Fibroblast of pulmonary artery (primary cell): ENCODE measurements around the gene MAD2L1.

Experiments used
- DNase-seq: peaks from one replicate; pipeline ENCODE4 v3.0.0-alpha.2; 2010; ENCODE audit warnings: low read depth
- H3K4me3 ChIP-seq: replicated peaks from 2 replicates; pipeline ENCODE4 v1.5.1; 2011; ENCODE audit warnings: low read depth, mild to moderate bottlenecking, control low read depth, low read length, moderate library complexity
- TF ChIP-seq, protein P1 (sequence below): IDR thresholded peaks from 2 replicates; pipeline ENCODE4 v1.5.1; 2011; ENCODE audit warnings: mild to moderate bottlenecking, control low read depth, low read length, inconsistent platforms; ENCODE audit errors: missing control alignments

Gene MAD2L1

DNA sequence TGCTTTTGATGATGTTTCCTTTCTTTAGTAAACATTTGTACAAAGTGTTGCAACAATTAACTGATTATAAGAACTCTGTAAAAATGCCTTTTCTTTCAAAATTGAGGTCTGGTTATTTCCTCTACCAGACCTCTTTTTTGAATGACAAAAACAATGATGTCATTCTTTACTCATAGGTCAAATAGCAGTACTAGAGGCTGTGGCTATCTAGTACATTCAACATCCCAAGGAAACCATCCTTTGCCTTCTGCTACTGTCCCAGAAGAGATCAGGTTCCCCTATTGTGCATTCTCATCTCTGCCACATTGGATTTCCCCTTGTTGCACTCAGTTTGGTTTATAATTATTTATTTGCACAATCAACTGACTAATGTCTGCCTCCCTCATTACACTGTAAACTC lies 19.1 kb upstream of the MAD2L1 start:
- TF ChIP-seq, protein P1, sequence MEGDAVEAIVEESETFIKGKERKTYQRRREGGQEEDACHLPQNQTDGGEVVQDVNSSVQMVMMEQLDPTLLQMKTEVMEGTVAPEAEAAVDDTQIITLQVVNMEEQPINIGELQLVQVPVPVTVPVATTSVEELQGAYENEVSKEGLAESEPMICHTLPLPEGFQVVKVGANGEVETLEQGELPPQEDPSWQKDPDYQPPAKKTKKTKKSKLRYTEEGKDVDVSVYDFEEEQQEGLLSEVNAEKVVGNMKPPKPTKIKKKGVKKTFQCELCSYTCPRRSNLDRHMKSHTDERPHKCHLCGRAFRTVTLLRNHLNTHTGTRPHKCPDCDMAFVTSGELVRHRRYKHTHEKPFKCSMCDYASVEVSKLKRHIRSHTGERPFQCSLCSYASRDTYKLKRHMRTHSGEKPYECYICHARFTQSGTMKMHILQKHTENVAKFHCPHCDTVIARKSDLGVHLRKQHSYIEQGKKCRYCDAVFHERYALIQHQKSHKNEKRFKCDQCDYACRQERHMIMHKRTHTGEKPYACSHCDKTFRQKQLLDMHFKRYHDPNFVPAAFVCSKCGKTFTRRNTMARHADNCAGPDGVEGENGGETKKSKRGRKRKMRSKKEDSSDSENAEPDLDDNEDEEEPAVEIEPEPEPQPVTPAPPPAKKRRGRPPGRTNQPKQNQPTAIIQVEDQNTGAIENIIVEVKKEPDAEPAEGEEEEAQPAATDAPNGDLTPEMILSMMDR, result no peak
- H3K4me3 ChIP-seq, result no peak overlapping the region
- DNase-seq, result no peak

DNA sequence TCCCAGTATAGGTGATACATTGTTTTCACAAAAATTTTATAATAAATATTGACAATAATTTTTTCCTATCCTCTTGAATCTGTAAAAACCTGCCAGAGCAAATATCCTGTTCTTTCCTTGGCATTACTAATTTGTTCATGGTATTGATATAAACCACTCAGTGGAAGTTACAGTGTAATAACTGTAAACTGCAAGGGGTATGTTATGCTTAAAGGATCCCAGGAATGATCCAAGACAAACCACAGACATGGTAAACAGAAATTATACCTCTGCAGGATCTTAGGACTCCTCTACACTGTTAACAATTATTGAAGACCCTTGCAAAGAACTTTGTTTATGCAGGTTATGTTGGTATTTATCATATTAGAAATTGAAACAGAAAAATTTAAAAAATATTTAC lies 17.7 kb upstream of the MAD2L1 start:
- no peak for DNase-seq
- TF ChIP-seq, protein P1, result no peak
- no peak overlapping the region for H3K4me3 ChIP-seq

DNA sequence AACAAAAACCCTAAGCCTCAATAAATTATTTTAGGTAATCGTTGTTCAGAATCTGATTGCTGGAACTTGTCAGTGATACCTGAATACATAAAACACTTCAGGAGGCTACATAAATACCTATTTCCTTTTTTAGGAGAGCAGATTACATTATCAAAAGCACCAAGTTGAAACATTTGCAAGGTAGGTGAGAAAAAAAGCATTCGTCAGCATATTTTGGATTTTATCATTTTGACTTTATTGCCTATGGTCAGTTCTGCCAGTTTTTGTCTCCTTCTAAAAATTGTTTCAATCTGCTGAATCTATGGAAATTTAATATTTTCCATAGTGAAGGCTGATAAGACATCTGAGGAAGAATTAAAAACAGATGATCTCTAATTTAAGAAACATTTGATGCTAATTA lies 16.5 kb upstream of the MAD2L1 start:
- H3K4me3 ChIP-seq, result no peak overlapping the region
- no peak for DNase-seq
- TF ChIP-seq, protein P1, result no peak

DNA sequence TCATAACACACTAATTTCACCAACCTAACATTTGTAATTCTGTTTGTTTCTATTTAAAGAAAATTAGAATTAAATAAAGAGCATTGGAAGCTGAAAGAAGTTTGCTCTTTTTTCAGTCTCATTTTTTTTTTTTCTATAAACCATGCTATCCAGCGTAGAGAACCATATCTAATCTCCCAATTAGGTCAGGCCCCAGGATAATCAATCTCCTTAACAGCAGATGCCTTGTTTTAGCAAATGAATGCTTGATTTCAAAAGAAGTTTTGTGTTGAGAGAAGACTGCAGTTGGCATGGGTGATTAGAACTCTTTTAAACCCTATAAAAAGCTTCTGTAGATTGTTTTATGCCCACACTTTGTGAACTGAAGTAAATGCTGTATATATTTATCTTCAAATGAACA lies 15.6 kb upstream of the MAD2L1 start:
- TF ChIP-seq, protein P1, result no peak
- no peak for DNase-seq

DNA sequence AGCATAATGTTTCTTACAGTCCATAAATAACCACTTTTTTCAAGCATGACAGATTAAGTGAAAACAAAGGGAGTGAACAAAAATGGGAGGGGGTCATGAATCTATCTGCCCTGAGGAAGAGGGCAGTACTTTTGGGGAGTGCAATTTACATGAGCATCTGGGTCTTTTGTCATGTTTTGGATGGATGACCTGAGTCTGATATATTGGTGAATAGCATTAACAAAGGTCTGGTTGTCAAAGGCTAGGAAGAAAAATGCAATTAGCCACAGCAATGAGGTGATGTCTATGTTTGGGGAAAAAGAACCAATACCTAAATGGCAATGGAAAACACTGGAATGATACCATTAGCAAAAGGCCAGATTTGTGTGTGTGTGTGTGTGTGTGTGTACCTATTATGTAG lies 15.1 kb upstream of the MAD2L1 start:
- TF ChIP-seq, protein P1, result no peak
- no peak for DNase-seq

More for the DNA sequence above, 15.6 kb upstream of the MAD2L1 start:
- no peak overlapping the region for H3K4me3 ChIP-seq

DNA sequence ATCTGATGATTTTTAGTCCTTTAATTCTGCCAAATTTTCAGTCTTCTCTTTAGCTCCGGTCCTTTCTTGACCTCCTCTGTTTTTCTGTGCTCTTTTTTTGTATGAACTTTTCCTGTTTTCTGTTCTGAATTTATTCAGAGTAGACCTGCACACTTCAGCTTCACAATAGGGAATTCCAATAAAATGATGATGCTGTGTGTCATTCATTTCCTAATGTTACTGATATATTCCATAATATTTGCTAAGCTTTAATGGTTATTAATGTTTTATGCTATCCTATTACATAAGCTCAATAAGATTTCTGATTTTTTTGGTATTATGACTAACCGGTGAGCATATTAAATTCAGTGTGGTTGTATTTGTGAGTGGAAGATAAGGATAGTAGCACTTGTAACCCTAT lies 13.9 kb upstream of the MAD2L1 start:
- no peak overlapping the region for H3K4me3 ChIP-seq
- TF ChIP-seq, protein P1, result no peak
- DNase-seq, result no peak

More for the DNA sequence above, 15.1 kb upstream of the MAD2L1 start:
- H3K4me3 ChIP-seq, result no peak overlapping the region

DNA sequence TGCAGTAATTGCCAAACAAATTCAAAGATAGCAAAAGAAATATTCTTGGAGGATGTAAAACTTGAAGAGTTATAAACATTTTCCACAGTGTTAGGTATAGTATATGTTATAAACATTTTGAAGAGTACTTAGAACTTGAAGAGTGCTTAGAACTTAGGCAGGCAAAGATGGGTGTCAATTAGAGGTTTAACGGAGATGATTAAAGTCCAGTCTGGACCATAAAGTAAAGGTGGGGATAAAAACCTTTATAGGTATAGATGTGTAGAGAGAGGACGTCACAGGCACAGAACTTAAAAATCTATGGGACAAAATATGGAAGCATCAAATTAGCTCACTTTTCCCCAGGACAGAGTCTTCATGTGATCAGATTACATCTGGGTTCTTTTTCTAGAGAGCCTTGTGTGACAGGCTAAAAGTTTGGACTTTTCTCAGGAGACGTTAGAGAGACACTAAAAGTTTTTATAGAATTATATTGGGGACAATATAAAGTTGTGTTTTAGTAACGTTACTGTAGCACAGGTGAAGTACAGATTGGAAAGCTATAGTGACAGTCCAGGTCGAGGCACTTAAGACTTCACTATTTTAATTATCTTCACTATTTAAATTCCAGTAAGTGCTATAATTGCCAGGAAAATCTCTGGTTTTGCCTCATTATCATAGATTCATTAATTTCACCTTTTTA lies 13.3 kb upstream of the MAD2L1 start:
- TF ChIP-seq, protein P1, result no peak
- DNase-seq, result no peak
- no peak overlapping the region for H3K4me3 ChIP-seq
